ENCODE results near the gene PCBP3.
"Not testable (repeated sequence)": the region's sequence is repeated elsewhere in the genome, so short reads cannot be mapped to it uniquely, and the experiment has no call there.

Gene PCBP3

GRCh38 chr21:45802956-45803617 lies 159.6 kb downstream of the PCBP3 start:
- DNase-seq (ENCODE audit: extremely low read depth in 1 of 2, low read depth in 1 of 2) = no peak

GRCh38 chr21:45803618-45804340 lies 160.3 kb downstream of the PCBP3 start:
- DNase-seq (ENCODE audit: extremely low read depth in 1 of 2, low read depth in 1 of 2) = no peak

DNA sequence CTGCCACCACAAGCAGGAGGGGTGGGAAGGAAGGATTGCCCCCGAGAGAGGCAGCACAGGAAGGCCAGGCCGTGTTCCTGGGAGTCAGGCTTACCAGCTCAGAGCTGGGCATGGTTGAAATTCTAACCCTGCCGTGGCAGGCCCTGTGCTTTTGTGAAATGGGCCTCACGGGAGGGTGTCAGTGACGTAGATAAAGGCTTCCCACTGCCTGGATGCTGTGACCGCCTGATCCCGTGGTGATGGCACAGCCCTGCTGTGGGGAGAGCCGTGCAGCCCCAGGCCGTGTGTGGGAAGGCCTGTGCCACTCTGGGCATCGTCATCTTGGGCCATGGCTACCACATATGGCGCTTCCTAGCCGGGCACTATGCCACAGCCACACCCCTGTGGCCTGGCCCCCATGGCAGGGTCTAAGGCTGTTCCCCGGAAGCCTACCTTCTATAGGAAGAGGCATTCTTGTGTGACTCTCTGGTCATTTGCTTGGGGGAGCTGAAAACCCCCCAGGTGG lies 161.3 kb downstream of the PCBP3 start:
- DNase-seq (ENCODE audit: extremely low read depth in 1 of 2, low read depth in 1 of 2) = no peak

DNA sequence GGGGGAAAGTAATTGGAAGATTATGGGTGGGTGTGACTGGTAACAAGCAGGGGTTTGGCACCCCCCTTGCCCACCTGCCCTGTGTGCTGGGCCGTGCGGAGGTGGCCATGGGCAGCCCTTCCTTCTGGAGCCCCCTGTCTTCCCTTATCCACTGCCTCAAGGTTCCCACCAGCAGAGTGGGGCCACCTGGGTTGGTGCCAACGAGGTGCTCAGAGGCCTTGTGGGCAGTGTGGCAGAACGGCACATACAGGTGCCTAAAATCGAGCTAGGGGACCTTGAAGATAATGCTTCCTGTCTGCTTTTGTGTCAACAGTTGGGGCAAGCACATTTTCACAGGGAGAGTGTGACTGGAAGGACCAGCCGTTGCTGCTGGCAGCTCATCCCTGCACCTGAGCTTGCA lies 161.8 kb downstream of the PCBP3 start:
- no peak for DNase-seq (ENCODE audit: extremely low read depth in 1 of 2, low read depth in 1 of 2)

DNA sequence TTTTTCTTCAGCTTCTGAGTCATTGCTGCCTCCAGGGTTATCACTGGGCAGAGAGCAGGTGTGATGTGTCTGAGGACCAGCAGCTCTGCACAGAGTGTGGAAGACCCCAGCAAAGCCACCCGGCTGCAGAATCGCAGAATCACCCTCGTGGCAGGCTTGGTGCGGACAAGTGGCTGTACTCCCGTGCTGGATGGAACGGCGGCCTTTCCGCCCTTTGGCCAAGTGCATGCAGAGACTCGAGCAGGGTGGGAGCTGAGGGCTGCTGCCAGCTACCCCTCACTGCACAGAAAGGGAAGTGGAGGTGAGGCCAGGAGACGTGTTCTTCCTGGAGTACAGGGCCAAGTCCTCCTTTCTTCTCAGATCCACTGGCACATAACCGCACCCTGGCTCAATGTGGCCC lies 162.5 kb downstream of the PCBP3 start:
- no peak for DNase-seq (ENCODE audit: extremely low read depth in 1 of 2, low read depth in 1 of 2)

GRCh38 chr21:45808663-45809062 lies 165.1 kb downstream of the PCBP3 start:
- DNase-seq (ENCODE audit: extremely low read depth in 1 of 2, low read depth in 1 of 2) = not testable (repeated sequence)

DNA sequence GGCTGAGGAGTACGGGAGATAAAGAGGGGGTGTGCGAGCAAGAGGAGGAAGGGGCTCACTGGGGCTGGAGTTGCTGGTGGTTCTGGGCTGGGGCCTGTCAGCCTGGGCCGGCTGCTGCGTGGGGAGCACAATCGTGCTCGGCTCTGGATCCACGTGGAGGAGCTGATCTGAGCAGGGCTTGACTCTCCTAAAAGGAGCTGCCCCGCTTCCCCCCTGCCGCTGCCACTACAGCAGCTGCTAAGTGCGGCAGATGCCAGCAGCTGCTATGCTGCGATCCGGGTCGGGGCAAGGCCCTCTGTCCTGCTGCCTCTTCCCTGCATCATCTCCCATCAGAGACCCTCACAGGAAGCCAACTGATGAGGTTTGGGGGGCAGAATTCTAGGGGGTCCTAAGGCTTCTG lies 165.9 kb downstream of the PCBP3 start:
- DNase-seq (ENCODE audit: extremely low read depth in 1 of 2, low read depth in 1 of 2) = no peak

DNA sequence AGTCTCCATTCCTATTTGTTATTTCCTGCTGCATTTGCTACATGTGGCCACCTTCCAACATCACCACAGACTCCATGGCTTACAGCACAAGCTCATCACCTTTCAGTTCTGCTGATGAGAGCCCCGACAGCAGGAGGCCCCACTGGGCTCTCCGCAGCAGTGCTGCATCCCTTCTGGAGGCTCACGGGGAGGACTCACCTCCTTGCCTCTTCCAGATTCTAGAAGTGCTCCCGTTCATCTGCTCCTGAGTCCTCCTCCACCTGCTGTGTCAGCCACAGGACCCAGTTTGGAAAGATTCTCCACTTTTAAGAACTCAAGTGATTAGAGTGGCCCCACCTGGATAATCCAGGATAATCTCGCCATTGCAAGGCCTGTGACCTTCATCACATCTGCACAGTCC lies 167.6 kb downstream of the PCBP3 start:
- DNase-seq (ENCODE audit: extremely low read depth in 1 of 2, low read depth in 1 of 2) = no peak

DNA sequence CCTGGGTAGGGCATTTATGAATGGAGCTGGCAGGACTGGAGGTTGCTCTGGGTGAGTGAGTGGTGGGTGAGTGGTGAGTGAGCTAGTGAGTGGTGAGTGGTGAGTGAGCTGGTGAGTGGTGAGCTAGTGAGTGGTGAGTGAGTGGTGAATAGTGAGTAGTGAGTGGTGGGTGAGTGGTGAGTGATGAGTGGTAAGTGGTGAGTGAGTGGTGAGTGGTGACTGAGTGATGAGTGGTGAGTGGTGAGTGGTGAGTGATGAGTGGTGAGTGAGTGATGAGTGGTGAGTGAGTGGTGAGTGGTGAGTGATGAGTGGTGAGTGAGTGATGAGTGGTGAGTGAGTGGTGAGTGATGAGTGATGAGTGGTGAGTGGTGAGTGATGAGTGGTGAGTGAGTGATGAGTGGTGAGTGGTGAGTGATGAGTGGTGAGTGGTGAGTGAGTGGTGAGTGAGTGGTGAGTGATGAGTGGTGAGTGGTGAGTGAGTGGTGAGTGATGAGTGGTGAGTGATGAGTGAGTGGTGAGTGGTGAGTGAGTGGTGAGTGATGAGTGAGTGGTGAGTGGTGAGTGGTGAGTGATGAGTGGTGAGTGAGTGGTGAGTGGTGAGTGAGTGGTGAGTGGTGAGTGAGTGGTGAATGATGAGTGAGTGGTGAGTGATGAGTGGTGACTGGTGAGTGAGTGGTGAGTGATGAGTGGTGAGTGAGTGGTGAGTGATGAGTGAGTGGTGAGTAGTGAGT lies 170.8 kb downstream of the PCBP3 start:
- not testable (repeated sequence) for DNase-seq (ENCODE audit: extremely low read depth in 1 of 2, low read depth in 1 of 2)

DNA sequence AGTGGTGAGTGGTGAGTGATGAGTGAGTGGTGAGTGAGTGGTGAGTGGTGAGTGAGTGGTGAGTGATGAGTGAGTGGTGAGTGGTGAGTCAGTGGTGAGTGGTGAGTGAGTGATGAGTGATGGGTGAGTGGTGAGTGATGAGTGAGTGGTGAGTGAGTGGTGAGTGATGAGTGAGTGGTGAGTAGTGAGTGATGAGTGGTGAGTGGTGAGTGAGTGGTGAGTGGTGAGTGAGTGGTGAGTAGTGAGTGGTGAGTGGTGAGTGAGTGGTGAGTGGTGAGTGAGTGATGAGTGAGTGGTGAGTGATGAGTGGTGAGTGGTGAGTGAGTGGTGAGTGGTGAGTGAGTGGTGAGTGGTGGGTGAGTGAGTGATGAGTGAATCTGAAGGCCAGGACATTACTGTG lies 172.3 kb downstream of the PCBP3 start:
- DNase-seq (ENCODE audit: extremely low read depth in 1 of 2, low read depth in 1 of 2) = not testable (repeated sequence)

- no peak for DNase-seq (ENCODE audit: extremely low read depth in 1 of 2, low read depth in 1 of 2)
Measured at GRCh38 chr21:45816794-45817193, 173.3 kb downstream of the PCBP3 start.

DNA sequence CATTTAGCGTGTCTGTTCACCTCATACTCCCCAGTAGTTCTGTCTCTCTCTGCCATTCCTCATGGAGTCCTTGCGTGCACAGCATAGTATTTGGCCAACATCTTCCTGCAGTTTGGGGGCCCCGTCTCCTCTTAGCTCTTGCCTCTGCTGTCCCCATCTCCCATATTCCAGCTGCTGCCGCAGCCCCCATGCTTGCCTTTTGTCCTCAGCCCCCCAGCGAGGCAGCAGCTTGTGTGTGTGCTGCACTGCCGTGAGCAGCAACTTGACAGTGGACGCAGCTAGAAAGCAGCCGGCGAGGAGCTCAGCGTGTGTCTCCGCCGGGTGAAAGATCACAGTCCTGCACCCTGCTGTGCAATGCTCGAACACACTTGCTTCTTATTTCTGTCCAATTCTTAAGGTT lies 173.8 kb downstream of the PCBP3 start:
- no peak for DNase-seq (ENCODE audit: extremely low read depth in 1 of 2, low read depth in 1 of 2)

DNA sequence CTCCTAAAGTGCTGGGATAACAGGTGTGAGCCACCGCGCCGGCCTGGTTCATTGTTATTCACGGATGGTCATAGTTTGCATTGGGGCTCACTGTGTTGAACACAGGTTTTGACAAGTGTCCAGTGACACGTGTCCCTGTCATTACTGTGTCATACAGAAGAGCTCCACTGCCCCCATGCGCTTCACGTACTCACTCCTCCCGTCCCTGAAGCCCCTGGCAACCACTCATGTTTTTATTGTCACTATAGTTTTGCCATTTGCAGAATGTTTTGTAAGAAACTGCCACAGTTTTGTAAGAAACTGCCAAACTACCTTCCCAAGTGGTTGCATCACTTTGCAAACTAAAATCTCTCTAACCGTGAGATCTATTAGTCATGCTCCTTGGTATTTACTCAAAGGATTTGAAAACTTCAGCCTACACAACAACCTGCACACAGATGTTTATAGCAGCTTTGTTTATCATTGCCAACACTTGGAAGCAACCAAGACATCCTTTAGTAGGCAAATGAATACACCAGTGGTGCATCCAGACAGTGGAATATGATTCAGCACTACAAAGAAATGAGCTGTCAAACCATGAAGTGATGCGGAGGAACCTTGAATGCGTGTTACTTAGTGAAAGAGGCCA lies 174.9 kb downstream of the PCBP3 start:
- DNase-seq (ENCODE audit: extremely low read depth in 1 of 2, low read depth in 1 of 2) = no peak

DNA sequence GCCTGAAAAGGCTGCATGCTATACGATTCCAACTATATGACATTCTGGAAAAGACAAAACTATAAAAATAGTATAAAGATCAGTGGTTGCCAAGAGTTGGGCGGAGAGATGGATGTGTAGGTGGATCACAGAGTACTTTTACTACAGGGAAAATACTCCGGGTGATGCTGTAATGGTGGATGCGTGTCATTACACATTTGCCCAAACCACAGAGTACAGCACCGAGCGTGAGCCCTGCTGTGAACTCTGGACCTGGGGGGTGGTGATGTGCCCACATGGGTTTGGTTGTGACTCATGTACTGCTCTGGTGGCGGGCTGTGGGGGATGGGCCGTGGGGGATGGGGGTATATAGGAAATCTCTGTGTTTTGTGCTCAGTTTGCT lies 175.4 kb downstream of the PCBP3 start:
- peak in 1 of 2 donors; percentile 39 for DNase-seq (ENCODE audit: extremely low read depth in 1 of 2, low read depth in 1 of 2)

- no peak for DNase-seq (ENCODE audit: extremely low read depth in 1 of 2, low read depth in 1 of 2)
Measured at GRCh38 chr21:45819478-45820170, 176.1 kb downstream of the PCBP3 start.

DNA sequence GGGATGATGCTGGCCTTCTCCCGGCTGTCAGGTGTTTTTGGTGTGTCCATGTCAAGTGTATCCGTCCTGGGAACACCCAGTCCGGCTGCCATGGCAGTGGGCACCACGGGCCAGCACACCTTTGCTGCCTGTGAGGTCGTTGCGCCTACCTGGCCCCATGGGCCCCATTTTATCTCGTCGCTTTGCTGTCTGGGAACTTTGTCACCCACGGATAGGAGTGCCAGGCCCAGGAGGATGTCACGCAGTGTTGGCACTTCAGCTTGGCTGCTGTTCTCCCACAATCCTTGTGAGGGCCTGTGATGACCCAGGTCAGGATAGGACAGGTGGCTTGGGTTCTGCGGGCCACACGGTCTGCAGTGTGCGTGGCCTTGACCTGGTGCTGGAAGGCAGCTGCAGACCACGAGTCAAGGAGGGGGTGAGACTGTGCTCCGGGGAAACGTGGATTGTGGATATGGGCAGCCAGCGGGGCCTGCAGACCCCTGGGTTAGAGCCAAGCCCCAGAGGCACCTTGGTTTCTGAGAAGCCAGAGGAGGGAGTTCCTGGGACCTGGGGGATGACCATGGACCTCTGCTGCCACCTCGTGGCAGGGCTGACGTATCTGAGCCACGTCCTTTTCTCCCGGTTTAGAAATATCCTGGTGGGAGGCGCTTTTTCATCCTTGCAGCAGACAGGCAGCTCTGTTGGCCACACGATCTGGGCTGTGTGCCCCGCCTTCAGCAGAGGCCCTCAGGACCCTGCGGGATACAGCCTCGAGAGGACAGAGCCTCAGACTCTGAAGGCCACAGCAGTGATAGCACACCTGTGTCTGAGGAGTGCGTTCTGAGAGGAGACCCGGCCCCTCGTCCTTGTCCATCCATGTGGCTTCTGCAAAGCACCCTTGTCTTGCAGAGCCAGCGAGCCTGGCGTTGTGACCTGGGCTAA lies 176.9 kb downstream of the PCBP3 start:
- peak; percentile 32 to 66 for DNase-seq (ENCODE audit: extremely low read depth in 1 of 2, low read depth in 1 of 2)

GRCh38 chr21:45821315-45821962 lies 177.9 kb downstream of the PCBP3 start:
- no peak for DNase-seq (ENCODE audit: extremely low read depth in 1 of 2, low read depth in 1 of 2)

GRCh38 chr21:45821998-45822397 lies 178.5 kb downstream of the PCBP3 start:
- no peak for DNase-seq (ENCODE audit: extremely low read depth in 1 of 2, low read depth in 1 of 2)

GRCh38 chr21:45822429-45823099 lies 179.0 kb downstream of the PCBP3 start:
- no peak for DNase-seq (ENCODE audit: extremely low read depth in 1 of 2, low read depth in 1 of 2)
